Measurements from ENCODE around the gene GET4. TPM values are rescaled to one million over a fixed set of nuclear protein-coding genes. Genes with fewer than 3 reads are reported as not detected.

GET4 gene
- 50.8 and 61.9 TPM in 2 replicates for total RNA-seq (2014; rRNA removed; shearing (Covaris generic))

- H3K27me3 ChIP-seq (ENCODE audit: control insufficient read depth, insufficient read depth, low read length): no peaks in the 10 kb centered on the region
- H3K4me3 ChIP-seq (ENCODE audit: insufficient read depth, low read depth, low read length): peak within 1 kb of the TSS; percentile 86
- peak; percentile 100 for DNase-seq
- peaks cover 9% of the 10 kb centered on the region for H3K36me3 ChIP-seq (replicated peaks; ENCODE audit: control insufficient read depth, insufficient read depth, low read length)
Measured at GRCh38 chr7:876077-876971, at the start of gene GET4. Gene GET4, plus strand, starts transcription at chr7:876554. Its CDS starts 92 bp downstream, at chr7:876646.

- Histone ChIP-seq H3K27me3 (ENCODE audit: control insufficient read depth, insufficient read depth, low read length) (no peaks in the 10 kb centered on the region), H3K4me3 (ENCODE audit: insufficient read depth, low read depth, low read length) (no peak overlapping the region), H3K36me3 (replicated peaks; ENCODE audit: control insufficient read depth, insufficient read depth, low read length) (no peaks in the 10 kb centered on the region; the same call in none of the 2 replicates)
- no peak for DNase-seq
Measured at GRCh38 chr7:828793-829561, 47.4 kb upstream of the GET4 start.

GRCh38 chr7:830069-830468, 46.3 kb upstream of the GET4 start:
- Histone ChIP-seq H3K4me3 (ENCODE audit: insufficient read depth, low read depth, low read length) (no peak overlapping the region), H3K36me3 (replicated peaks; ENCODE audit: control insufficient read depth, insufficient read depth, low read length) (no peaks in the 10 kb centered on the region; the same call in none of the 2 replicates), H3K27me3 (ENCODE audit: control insufficient read depth, insufficient read depth, low read length) (no peaks in the 10 kb centered on the region)
- no peak for DNase-seq

- H3K36me3 ChIP-seq (replicated peaks; ENCODE audit: control insufficient read depth, insufficient read depth, low read length): peaks cover 2% of the 10 kb centered on the region
- DNase-seq: no peak
- no peak overlapping the region for H3K4me3 ChIP-seq (ENCODE audit: insufficient read depth, low read depth, low read length)
- no peaks in the 10 kb centered on the region for H3K27me3 ChIP-seq (ENCODE audit: control insufficient read depth, insufficient read depth, low read length)
Measured at GRCh38 chr7:831596-832166, 44.7 kb upstream of the GET4 start.

- Histone ChIP-seq H3K4me3 (ENCODE audit: insufficient read depth, low read depth, low read length) (no peak within 1 kb of the TSS), H3K27me3 (ENCODE audit: control insufficient read depth, insufficient read depth, low read length) (no peaks in the 10 kb centered on the region), H3K36me3 (replicated peaks; ENCODE audit: control insufficient read depth, insufficient read depth, low read length) (peaks cover 2% of the 10 kb centered on the region)
- no peak for DNase-seq
Measured at GRCh38 chr7:832167-832967, 44.0 kb upstream of the GET4 start, which contains the start of gene SUN1. Gene SUN1, plus strand, starts transcription at chr7:832476. Its CDS starts 49 bp downstream, at chr7:832525.

GRCh38 chr7:832968-833424, 43.4 kb upstream of the GET4 start:
- Histone ChIP-seq H3K4me3 (ENCODE audit: insufficient read depth, low read depth, low read length) (no peak overlapping the region), H3K27me3 (ENCODE audit: control insufficient read depth, insufficient read depth, low read length) (no peaks in the 10 kb centered on the region), H3K36me3 (replicated peaks; ENCODE audit: control insufficient read depth, insufficient read depth, low read length) (peaks cover 2% of the 10 kb centered on the region)
- DNase-seq: no peak

GRCh38 chr7:833601-834258, 42.6 kb upstream of the GET4 start:
- no peak for DNase-seq
- Histone ChIP-seq H3K27me3 (ENCODE audit: control insufficient read depth, insufficient read depth, low read length) (no peaks in the 10 kb centered on the region), H3K36me3 (replicated peaks; ENCODE audit: control insufficient read depth, insufficient read depth, low read length) (peaks cover 5% of the 10 kb centered on the region)

GRCh38 chr7:834277-834676, 42.1 kb upstream of the GET4 start:
- DNase-seq: no peak
- no peaks in the 10 kb centered on the region for H3K27me3 ChIP-seq (ENCODE audit: control insufficient read depth, insufficient read depth, low read length)
- no peak overlapping the region for H3K4me3 ChIP-seq (ENCODE audit: insufficient read depth, low read depth, low read length)
- H3K36me3 ChIP-seq (replicated peaks; ENCODE audit: control insufficient read depth, insufficient read depth, low read length): peaks cover 10% of the 10 kb centered on the region

More at GRCh38 chr7:833601-834258, 42.6 kb upstream of the GET4 start:
- H3K4me3 ChIP-seq (ENCODE audit: insufficient read depth, low read depth, low read length): no peak overlapping the region

- DNase-seq: no peak
- Histone ChIP-seq H3K4me3 (ENCODE audit: insufficient read depth, low read depth, low read length) (no peak overlapping the region), H3K36me3 (replicated peaks; ENCODE audit: control insufficient read depth, insufficient read depth, low read length) (peaks cover 12% of the 10 kb centered on the region), H3K27me3 (ENCODE audit: control insufficient read depth, insufficient read depth, low read length) (no peaks in the 10 kb centered on the region)
Measured at GRCh38 chr7:835021-835420, 41.3 kb upstream of the GET4 start.

- H3K27me3 ChIP-seq (ENCODE audit: control insufficient read depth, insufficient read depth, low read length): no peaks in the 10 kb centered on the region
- DNase-seq: no peak
- no peak overlapping the region for H3K4me3 ChIP-seq (ENCODE audit: insufficient read depth, low read depth, low read length)
- H3K36me3 ChIP-seq (replicated peaks; ENCODE audit: control insufficient read depth, insufficient read depth, low read length): peaks cover 16% of the 10 kb centered on the region
Measured at GRCh38 chr7:835485-836401, 40.6 kb upstream of the GET4 start.

- Histone ChIP-seq H3K27me3 (ENCODE audit: control insufficient read depth, insufficient read depth, low read length) (no peaks in the 10 kb centered on the region), H3K4me3 (ENCODE audit: insufficient read depth, low read depth, low read length) (no peak overlapping the region), H3K36me3 (replicated peaks; ENCODE audit: control insufficient read depth, insufficient read depth, low read length) (peaks cover 16% of the 10 kb centered on the region)
- no peak for DNase-seq
Measured at GRCh38 chr7:836429-836828, 39.9 kb upstream of the GET4 start.

GRCh38 chr7:837001-837400, 39.4 kb upstream of the GET4 start:
- peaks cover 19% of the 10 kb centered on the region for H3K36me3 ChIP-seq (replicated peaks; ENCODE audit: control insufficient read depth, insufficient read depth, low read length)
- H3K27me3 ChIP-seq (ENCODE audit: control insufficient read depth, insufficient read depth, low read length): no peaks in the 10 kb centered on the region
- H3K4me3 ChIP-seq (ENCODE audit: insufficient read depth, low read depth, low read length): no peak overlapping the region
- no peak for DNase-seq
